GM19328 (cell line): ENCODE measurements around the gene TRAF3IP1.

ENCODE experiments used
- ATAC-seq: cut with Tn5 transposase; IDR thresholded peaks from one replicate; pipeline ENCODE4 v1.9.1; 2021; ENCODE audit warnings: mild to moderate bottlenecking, moderate library complexity; ENCODE audit not compliant: unreplicated experiment

TRAF3IP1 gene

DNA sequence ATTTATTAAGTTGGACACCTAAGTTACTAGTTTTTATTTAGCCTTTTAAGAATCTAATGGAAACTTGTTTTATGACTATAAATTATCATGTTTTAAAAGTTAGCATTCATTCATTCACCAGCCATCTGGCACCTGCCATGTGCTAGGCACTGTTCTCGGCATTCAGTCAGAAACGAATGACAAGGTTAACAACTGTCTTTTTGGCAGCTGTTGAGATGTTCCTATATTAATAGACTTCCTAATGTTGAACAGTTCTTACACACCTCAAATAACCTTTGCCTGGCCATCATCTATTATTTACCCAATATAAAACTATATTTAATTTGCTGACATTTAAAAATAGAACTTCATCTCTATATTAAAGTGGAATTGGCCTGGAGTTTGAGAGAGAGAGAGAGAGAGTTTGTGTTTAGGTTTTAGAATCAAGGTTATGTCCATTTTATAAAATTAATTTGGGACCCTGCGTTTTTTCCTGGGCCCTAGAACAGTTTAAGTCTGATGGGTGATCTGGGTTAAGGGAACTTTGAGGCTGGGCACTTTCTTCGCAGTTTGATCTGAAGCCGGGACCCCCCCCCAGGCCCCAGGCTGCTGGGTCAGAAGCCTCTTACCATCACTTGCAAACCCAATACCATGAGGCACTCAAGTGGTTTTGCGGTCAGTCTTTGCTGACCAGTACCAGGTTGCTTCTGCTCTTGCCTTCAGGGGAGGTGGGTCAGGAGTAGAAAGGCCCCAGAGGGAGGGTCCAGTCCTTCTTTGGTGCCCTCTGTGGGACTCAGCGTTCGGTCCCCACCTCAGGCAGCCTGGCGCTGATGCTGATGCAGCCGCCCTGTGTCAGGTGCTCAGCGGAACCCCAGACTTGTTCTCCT is 58.1 kb downstream of the TRAF3IP1 start:
- no peak for ATAC-seq

DNA sequence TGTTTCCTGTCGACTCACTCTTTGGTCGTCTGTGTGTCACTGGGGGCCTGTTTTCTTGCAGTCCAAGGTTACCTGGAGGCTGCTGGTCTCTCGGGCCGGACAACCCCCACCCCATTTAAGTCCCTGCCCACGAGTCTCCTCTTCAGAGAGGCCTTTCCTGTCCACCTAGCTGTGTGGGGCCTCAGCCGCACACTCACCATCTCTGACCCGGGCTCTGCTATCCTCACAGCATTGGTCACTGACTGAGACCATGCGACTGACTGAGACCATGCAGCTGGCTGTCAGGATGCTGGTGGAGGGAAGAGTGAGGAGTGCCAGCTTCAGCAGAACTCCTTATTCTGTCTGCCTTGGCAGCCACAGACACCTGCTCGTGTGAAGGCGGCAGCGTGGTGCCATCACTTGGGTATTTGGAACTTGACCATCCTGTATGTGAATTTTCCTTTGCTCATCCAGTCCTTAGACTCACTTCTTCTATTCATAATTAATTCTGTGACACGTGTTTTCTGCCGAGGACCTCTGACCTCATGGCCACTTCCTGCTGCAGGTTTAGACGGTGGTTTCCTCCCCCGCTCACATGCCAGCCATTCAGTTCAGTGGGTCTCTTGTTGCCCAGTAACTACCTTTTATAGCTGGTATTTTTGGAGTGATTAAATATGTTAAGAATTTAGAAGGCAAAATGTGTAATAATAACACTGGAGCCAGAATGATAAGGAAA is 58.9 kb downstream of the TRAF3IP1 start:
- ATAC-seq = no peak

DNA sequence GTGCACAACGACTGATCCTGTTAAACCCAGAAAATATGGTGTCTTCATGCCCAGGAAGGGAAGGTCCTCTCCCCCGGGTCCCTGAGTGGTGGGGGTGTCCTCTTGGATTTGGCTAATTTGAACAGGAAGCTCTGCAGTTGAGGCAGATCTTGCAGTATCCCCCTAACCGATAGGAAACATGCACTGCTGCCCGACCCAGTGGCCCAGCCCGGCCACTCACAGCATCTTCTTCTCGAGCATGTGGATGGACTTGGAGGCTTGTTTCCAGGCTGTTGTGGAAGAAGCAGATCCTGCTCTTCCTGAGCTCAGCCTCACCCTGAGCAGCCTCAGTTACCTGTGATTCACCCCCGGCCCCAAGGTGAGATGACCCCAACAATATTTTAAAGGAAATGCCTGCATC is 60.0 kb downstream of the TRAF3IP1 start:
- no peak for ATAC-seq

DNA sequence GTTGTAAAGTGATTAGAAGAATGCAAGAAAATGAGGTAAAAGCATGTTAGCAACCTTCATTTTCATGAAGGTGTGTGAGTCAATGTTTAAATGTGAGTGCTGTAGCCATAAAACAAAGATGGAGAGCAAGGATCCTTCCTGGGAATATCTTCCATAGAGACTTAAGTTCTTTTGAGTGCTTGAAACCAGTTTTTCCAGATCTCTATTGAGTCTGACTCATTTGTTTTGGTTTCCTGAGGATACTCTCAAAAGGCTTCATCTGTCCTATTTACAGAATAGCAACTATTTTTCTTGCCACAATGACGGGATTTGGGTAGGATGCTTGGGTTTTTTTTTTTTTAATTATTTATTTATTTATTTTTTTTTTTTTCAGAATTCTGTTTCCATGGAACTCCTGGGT is 60.5 kb downstream of the TRAF3IP1 start:
- no peak for ATAC-seq

DNA sequence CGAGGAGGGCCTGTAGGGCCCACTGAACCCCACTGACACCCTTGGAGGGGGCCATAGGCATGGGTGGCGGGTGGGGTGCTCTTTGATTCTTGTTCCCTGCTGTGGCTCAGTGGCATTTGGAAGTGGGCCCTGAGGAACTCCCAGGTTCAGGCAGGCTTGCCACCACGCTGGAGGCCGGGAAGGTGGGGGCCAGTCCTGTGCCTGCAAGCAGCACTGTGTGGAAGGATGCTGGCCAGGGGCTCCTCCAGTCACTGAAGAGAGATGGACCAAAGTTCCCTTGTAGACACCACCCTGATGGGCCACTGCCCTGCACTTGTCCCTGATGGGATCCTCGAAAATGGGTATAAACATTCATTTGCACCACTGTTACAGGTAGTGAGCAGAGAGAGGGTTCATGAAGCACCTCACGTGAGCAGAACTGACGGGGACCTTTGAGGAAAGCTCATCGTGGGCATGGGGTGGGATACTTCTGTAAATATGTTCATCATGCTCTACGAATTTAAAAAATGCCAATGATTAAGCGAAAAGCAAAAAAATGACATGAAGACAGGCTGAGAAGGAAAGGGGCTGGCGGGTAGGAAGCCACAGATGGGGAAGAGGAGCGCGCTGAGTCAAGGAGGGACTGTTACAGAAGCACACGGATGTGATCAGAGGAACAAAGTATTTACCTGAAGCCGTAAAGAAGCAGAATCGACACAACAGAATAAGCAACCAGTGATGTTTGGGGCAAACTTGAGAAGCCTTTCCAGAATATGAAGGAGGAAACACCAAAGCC is 61.2 kb downstream of the TRAF3IP1 start:
- ATAC-seq = no peak

DNA sequence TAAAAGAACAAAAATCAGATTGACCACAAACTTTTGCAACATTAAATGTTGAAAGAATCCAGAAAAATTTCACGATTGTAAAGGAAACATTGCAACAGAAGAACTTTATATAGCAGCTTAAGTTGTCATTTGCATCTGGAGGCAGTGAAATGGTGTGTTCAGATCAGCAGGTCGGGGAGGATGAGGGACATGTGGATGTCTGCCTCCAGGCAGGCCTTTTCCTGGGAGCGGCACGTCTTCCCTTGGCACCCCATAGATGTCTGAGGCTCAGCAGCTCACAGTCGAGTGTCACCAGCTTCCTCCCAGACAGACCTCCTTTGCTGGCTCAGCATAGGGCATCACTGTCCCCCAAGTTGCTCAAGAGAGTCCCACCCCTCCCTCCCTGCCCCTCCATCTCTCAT is 62.1 kb downstream of the TRAF3IP1 start:
- ATAC-seq = no peak

DNA sequence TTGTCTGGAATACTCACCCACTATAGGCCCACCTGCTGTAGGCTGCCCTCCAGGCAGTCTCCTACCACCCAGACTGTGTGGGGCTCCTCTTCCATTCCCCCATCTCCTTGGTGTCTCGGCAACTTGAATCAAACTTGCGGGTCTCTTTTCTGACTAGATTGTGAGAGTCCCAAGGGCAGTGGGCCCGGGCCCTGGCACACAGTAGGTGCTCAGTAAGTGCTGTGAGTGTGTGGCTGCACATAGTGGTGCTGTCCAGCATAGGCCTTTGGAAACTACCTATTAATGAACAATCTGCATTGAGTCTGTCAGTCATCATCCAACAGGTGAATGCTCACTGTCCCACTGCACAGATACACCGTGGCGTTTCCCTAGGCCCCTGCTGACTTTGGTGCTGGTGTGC is 62.8 kb downstream of the TRAF3IP1 start:
- ATAC-seq = no peak

DNA sequence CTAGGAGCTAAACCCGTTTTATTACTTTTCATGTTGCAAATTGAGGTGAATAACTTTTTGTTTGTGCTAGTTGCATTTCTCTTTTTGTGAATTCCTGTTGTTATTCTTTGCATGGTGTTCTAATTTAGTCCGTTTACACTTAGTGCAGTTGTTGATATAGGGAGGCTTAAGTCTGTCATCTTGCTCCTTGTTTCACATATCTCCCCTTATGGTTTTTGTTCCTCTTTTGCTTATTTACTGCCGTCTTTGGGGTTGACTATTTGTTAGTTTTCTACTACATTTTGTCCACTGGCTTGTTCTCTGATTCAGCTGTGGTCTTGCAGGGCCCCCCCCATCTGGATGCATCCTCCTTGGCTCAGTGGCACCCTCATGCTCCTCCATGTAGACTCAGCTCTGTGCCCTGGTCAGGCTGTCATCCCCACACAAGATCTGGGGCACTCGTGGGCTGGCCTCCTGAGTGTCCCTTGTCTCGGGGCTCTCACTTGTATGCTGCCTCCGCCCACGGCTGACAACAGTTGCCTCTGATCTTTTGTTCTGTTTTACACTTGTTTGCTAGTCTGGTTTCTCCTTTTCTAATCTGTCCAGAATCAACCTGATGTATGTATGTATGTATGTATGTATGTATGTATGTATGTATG is 63.5 kb downstream of the TRAF3IP1 start:
- no peak for ATAC-seq

DNA sequence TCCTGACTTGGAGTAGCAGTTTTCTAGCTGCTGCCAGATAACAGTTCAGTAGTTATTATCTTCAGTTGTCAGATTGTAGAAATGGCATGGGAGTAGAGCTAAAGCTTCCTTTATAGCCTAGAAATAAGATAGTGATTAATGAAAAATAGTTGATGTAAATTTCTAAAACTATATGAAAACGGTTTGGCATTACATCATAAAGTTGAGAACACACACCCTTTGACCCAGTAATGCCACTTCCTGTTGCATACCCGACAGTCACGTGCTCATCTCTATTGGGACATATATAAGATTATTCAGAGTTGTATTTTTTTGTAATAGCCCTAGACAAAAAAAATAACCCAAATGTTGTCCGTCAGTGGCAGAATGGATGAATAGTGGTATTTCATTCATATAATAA is 67.0 kb downstream of the TRAF3IP1 start:
- ATAC-seq = no peak

DNA sequence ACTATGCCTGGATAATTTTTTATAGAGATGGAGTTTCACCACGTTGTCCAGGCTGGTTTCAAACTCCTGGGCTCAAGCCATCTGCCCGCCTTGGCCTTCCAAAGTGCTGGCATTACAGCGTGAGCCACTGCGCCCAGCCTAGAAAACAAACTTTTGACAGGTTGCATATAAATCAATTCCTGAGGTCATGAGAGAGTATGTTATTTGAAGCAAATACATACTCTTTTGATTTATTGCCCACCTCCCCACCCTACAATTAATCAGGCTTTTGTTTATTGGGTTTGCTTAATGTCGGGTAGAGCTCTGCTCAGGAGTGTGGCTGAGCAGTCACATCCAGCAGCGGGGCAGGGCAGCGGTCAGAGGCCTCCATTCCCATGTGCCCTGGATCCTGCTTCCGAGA is 68.5 kb downstream of the TRAF3IP1 start:
- ATAC-seq = no peak

DNA sequence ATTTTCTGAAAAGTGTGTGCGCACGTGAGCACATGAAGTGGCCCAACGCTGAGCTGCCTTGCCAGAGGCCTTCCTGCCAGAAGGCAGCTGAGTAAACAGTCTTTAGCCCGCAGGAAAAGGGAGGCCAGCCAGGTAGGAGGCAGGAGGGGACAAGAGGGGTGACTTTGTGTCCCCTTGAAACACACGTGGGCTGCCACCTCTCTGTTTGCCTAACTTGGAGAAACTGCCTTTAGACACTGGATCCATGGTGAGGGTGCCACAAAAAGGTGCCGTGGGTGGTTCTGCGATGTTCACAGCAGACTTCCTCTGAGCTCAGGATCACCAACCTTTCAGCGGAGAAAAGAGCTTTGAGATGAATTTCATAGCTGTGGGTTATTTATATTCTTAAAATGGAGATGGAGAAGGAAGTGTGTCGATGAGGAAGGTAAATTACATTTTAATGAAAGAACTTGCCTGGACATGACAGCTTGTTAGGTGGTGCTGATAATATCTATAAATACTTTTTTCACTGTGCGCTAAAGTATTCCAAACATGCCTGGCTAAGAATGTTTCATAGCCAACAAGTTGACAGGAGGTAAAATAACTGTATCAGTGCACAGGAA is 69.8 kb downstream of the TRAF3IP1 start:
- no peak for ATAC-seq

DNA sequence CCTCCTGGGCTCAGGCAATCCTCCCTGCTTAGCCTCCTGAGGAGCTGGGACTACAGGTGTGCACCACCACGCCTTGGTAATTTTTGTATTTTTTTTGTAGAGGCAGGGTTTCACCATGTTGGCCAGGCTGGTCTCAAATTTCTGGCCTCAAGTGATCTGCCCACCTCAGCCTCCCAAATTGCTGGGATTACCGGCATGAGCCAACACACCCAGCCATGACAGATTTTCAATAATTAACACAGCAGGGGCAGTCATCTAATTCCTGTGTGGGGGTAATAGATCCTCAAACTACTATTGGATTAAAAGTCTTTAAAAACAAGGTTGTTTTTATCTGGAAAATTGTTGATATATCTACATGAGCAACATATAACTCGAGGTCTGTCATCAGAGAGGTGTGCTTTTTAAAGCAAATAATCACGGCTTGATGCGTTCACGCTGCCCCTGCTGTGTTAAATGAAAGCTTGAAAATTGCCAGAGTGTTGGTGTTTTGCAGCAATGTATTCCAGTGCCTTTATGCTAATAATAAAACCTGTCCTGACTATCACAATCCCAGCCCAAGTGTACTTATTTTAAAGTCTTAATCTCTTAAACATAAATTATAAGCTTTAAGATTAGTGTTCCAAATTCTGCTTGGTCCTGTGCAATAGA is 70.8 kb downstream of the TRAF3IP1 start:
- no peak for ATAC-seq

DNA sequence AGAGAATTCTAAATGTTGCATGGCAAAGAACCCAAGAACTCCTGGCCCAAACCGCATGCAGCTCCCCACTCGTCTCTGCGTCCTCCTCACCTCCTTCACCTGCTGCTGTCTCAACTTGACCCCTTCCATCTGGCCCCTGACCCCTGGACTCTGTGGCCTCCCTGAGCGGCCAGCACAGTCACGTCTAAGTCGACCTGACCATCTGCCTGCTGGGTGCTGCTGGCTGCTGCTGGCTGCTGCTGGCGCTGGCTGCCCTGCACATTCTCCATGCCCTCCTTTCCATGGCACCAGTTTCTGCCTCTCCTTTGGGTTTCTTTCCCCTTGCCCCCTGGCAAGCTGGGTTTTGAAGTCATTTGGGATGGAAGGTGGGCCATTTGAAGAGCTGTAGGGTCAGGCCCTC is 76.3 kb downstream of the TRAF3IP1 start:
- no peak for ATAC-seq

DNA sequence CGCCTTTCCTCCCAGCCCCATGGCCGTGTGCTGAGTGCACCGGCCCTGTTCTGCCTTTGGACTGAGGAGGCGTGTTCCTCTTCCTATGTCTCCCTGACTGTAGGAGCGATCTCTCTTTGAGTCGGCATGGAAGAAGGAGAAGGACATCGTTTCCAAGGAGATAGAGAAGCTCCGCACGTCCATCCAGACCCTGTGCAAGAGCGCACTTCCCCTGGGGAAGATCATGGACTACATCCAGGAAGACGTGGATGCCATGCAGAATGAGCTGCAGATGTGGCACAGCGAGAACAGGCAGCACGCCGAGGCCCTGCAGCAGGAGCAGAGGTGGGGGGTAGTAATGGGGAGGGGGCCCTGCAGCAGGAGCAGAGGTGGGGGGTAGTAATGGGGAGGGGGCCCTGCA is 77.0 kb downstream of the TRAF3IP1 start:
- ATAC-seq = no peak

DNA sequence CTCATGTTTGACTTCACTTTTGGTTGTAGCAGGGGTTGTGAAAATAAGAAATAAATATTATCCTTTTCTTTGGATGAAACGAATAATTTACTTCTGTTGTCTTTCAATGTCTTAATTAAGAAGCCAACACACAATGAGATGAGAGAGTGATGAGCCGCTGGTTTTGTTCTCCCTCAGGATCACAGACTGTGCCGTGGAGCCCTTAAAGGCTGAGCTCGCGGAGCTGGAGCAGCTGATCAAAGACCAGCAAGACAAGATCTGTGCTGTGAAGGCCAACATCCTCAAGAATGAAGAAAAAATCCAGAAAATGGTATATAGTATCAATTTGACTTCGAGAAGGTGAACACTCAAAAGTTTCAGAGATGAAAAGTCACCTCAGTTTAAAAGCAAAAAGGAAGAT is 78.3 kb downstream of the TRAF3IP1 start:
- no peak for ATAC-seq

DNA sequence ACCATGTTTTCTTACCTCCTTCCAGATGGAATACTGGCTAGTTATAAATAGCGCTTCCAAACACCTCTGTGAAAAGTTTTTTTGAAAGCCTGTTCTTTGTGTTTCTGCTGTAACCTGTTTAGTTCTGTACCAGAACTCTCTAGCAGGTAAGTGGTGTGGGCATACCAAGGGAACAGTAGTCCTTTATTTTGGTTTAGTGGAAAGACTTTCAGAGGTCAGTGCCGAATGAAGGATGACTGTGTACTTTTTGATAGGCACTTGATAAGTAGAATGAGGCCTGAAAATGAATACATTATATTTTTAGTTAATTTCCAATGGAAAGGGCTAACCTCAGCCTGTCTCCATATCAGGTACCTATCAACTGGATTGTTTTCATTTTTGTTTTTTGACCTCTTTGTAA is 78.8 kb downstream of the TRAF3IP1 start:
- no peak for ATAC-seq

DNA sequence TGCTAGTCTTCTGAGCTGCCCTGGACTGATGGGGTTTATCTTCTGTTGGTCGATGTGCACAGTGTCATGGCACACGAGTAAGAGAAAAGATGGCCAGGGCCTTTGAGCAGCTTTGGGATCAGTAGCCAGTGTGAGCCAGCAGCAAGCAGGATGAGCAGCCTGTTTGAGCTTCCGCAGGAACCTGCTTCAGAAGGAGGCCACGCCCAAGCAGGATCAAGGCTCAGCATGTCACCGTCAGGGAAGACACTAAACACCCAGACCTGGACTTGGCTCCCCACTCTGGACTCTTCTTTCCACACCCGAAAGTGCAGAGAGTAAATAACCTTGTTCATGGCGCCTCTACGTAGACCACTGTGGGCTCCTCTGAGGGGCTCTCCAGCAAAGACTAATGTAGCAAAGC is 81.2 kb downstream of the TRAF3IP1 start:
- no peak for ATAC-seq

DNA sequence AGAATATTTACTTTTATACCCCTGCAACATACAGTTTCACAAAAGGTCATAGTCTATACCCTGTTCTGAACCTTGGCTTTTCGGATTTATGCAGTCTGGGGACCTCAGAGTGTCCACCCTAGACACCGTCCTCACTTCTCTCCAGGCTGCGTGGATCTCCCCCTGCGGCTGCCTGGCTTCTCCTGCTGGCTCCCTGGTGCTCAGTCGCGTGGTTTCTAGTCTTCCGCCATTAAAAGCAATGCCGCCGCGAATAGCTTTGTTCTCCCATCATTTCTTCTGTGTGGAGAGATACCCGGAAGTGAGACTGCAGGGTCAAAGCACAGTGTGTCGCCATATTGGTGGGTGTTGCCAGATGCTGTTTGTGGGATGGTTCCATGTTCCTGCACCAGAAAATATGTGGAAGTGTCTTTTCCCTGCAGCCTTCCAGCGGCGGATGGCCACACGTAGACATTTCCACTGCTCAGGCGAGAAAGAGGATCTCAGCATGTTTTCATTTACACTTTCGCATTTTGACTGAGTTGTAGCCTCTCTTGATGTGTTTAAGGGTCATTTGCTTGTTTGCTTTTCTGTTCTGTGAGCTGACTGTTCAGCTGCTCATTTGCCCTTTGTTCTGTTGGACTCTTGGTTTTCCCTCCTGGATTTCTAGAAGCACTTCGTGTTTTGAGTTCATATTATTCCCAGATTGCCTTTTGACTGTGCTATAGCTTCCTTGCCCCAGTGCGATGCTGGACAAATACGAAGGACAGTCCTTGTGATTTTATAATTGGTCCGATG is 83.5 kb downstream of the TRAF3IP1 start:
- no peak for ATAC-seq

DNA sequence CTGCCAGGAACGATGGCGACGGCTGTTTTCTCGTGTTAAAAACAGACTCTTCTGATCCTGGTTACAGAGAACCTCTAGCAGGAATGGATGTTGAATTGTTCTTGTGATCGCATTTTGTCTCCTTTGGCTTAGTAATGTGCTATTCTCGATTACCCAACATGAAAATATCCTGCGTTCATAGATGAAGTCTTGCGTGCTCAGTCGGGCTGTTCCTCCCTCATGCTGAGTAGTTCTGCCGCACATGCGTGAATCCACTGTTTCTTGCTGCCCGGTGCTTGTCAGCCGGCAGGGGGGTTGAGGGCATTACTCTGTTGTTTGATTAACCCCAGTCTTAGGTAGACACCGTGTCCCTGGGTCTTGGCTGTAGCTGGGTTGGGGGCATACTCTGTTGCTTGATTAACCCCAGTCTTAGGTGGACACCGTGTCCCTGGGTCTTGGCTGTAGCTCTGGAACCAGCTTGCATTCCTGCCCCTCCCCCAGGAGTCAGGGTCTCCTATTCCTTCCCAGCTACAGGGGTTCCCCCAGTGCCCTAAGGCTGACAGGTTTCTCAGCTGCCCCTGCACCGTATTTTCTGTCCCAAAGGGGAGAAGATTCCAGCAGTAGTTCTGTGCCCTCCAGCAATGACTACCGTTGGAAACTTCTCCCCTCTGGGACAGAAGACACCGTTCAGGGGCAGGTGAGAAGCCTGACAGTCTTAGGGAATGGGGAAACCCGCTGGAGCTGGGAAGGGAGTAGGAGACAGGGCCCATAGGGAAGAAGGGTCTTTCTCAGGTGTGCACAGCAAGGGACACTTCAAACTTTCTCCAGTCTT is 84.3 kb downstream of the TRAF3IP1 start:
- no peak for ATAC-seq
